Mesodermal cell (in vitro differentiated cells): ENCODE measurements around the gene CRELD2.
A peak's percentile ranks its signal among the peaks of the same experiment; 100 is the strongest.

Experiments used
- H3K27ac ChIP-seq: 2 replicates; pipeline ENCODE4 v1.7.0; 2013; ENCODE audit warnings: mild to moderate bottlenecking, low read depth, low read length, moderate library complexity; ENCODE audit not compliant: severe bottlenecking
- H3K36me3 ChIP-seq: 2 replicates; pipeline ENCODE4 v1.7.1; 2013; ENCODE audit warnings: mild to moderate bottlenecking, low read length, moderate library complexity; ENCODE audit not compliant: control insufficient read depth, insufficient read depth
- H3K4me1 ChIP-seq: one replicate; pipeline ENCODE4 v1.7.1; 2013; ENCODE audit warnings: mild to moderate bottlenecking, low read length; ENCODE audit not compliant: insufficient read depth, control insufficient read depth, poor library complexity, severe bottlenecking
- H3K4me3 ChIP-seq: 2 replicates; pipeline ENCODE4 v1.7.0; 2013; ENCODE audit warnings: low read length, control low read depth, mild to moderate bottlenecking; ENCODE audit not compliant: insufficient read depth, poor library complexity, severe bottlenecking; ENCODE audit errors: extremely low read depth
- H3K9me3 ChIP-seq: 2 replicates; pipeline ENCODE4 v1.7.1; 2013; ENCODE audit warnings: mild to moderate bottlenecking, low read length, moderate library complexity; ENCODE audit not compliant: control insufficient read depth
- WGBS, 2 experiments: methylation state at CpG; one replicate each; pipeline ENCODE4 v1.1.5; 2013; ENCODE audit warnings: missing lambda C conversion rate in 2 of 2; ENCODE audit not compliant: insufficient coverage in 2 of 2; 5-methylcytosine and 5-hydroxymethylcytosine counted together

CRELD2 gene

DNA sequence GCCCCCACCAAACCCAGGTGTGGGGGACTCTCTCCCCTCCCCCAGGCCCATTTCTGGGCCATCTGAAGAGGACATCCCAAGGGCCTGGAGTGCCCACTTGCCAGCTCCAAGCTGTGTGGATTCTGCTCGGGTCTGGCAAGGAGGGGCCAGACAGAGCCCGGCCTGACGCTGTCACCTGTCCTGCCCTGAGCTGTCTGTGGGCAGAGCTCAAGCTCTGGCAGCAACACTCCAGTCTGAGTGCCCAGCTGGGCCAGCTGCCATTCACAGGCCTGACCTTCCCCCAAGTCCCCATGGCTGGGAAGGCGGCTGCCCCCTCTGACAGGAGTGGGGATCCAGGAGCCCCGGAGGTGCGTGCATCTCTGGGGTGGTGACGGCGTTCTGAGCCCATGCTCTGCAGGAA is 35.9 kb downstream of the CRELD2 start:
- Histone ChIP-seq H3K9me3 (no peaks in the 10 kb centered on the region), H3K4me3 (no peak overlapping the region), H3K27ac (no peak overlapping the region), H3K36me3 (no peaks in the 10 kb centered on the region), H3K4me1 (peaks cover 47% of the 10 kb centered on the region)
- WGBS, 2 experiments: 88 to 97% methylated on average over 7 to 8 of the region's 8 CpGs

DNA sequence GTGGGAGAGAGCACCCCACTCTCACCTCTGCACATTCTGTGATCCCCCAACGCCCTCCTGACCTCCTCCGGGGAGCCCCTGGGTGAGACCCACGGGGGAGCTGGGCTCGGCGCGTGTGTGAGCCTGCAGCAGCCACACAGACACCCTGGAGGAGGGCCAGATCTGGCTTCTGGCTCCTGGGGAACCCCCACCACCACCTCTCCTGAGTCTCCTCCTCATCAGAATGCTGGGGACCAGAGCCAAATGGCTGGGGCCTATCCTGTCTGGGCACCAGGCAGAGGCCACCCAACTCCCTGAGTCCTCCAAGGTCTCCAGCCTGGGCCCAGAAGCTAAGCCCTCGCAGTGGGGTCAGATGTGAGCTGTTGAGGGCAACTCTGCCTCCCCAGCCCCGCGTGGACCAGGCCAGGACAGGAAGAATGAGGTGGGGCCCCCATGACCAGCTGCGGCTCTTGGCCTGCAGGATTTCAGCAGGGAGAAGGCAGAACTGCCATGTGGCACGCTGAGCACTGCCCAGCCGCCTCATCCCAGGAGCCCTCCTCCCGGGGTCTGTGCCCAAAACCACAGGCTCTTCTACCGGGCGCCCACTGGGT is 36.7 kb downstream of the CRELD2 start:
- Histone ChIP-seq H3K27ac (no peak overlapping the region), H3K4me1 (peaks cover 47% of the 10 kb centered on the region), H3K4me3 (no peak overlapping the region), H3K9me3 (no peaks in the 10 kb centered on the region), H3K36me3 (no peaks in the 10 kb centered on the region)
- 92 to 93% methylated on average over 12 to 15 of the region's 15 CpGs for WGBS, 2 experiments

- no peaks in the 10 kb centered on the region for H3K36me3 ChIP-seq
- H3K4me3 ChIP-seq: no peak overlapping the region
- no peak overlapping the region for H3K27ac ChIP-seq
- 95 to 96% methylated on average over 14 to 21 of the region's 22 CpGs for WGBS, 2 experiments
- no peaks in the 10 kb centered on the region for H3K9me3 ChIP-seq
- peaks cover 45% of the 10 kb centered on the region for H3K4me1 ChIP-seq
Measured at GRCh38 chr22:49955581-49956417, 37.4 kb downstream of the CRELD2 start.

DNA sequence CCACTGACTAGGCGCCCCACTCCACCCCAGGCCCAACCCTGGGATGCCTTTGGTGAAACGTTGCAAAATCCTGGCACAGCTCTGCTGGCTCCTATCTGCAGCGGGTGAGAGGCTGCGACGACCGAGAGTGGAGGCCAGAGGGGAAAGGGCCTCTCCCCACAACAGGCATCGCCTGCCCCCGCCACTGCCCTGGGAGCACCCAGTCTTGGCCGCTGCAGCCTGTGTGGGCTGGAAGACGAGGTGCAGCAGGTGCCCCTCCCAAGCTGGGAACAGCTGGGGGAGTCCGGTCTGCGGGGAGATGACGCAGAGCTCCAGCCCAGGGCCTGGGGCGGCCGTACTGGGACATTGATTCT is 38.0 kb downstream of the CRELD2 start:
- no peaks in the 10 kb centered on the region for H3K36me3 ChIP-seq
- peaks cover 39% of the 10 kb centered on the region for H3K4me1 ChIP-seq
- no peak overlapping the region for H3K4me3 ChIP-seq
- WGBS, 2 experiments: 88 to 96% methylated on average over 14 to 15 of the region's 15 CpGs
- H3K27ac ChIP-seq: no peak overlapping the region
- no peaks in the 10 kb centered on the region for H3K9me3 ChIP-seq

DNA sequence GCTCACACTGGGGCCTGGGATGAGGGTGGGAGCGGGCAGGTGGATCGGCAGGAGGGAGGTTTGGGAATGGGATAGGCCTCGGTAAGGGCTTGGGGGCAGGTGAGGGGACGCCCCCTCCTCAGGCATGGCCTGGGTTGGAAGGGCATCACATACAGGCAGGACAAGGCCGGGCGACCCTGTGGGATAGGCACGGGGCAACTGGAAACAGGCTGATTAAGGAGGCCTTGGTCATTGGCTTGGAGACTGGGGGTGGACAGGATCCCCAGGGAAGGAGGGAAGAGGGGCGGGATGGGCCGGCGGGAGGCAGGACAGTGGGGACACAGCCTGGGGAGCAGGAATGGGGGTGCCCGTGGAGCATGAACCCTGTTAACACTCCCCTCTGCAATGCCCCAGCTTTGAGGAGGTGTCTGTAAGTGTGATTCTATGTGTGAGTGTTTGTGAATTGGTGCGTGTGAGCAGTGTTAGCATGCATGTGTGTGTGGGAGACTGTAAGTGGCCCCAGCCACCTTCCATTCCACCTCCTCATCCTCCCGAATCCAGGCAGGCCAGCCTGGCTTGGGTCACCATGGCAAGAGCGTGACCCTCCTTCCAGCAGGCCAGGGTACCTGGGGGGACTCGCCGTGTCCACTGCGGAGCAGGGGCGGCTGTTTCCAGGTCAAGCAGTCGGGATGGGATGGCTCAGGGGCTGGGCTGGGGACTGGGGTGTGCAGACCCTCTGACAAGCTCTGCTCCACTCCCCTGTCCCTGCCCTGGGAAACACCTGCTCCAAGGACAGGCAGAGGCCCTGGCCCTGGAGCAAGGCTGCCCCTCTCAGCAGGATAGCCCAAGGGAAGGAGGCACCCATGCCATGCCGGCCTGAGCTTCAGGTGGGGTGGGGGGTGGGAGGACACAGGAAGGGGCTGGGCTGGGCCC is 38.7 kb downstream of the CRELD2 start:
- H3K4me3 ChIP-seq: no peak overlapping the region
- no peak overlapping the region for H3K27ac ChIP-seq
- 89 to 100% methylated on average over 7 to 16 of the region's 20 CpGs for WGBS, 2 experiments
- H3K4me1 ChIP-seq: peaks cover 31% of the 10 kb centered on the region
- no peaks in the 10 kb centered on the region for H3K36me3 ChIP-seq
- H3K9me3 ChIP-seq: no peaks in the 10 kb centered on the region

- Histone ChIP-seq H3K4me3 (no peak overlapping the region), H3K36me3 (peaks cover 4% of the 10 kb centered on the region), H3K27ac (no peak overlapping the region), H3K9me3 (no peaks in the 10 kb centered on the region), H3K4me1 (peaks cover 30% of the 10 kb centered on the region)
- WGBS, 2 experiments: 92 to 93% methylated on average over 10 to 11 of the region's 12 CpGs
Measured at GRCh38 chr22:49957826-49958365, 39.5 kb downstream of the CRELD2 start.

DNA sequence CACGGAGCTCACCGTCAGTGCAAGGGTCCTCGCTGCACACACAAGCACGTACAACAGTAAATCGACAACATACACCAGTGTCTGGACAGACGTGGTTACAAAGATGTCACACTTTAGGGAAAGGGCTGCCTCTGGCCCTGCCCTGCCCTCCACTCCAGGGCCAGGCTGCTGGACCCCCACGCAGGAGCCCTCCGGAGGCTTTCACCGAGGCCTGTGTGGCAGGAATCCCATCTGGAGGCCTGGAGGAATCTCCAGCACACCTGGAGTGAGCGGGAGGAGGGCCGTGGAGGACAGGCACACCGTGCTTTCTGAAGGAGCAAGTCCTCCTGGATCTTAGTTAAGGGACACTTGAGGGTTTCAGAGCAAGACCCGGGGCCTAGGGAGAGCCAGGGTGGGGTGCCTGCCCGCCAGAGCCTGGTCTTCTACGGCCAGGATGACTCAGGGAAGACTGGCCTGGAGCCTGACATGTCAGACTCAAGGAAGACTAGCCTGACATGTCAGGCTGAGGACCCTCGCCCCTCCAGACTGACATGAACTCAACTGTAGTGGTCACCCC is 40.0 kb downstream of the CRELD2 start:
- H3K4me3 ChIP-seq: no peak overlapping the region
- 90 to 93% methylated on average over 16 of the region's 16 CpGs for WGBS, 2 experiments
- H3K27ac ChIP-seq: no peak overlapping the region
- peaks cover 10% of the 10 kb centered on the region for H3K36me3 ChIP-seq
- no peaks in the 10 kb centered on the region for H3K9me3 ChIP-seq
- H3K4me1 ChIP-seq: peaks cover 30% of the 10 kb centered on the region

GRCh38 chr22:49958931-49959781 is 40.7 kb downstream of the CRELD2 start:
- 87 to 92% methylated on average over 21 to 24 of the region's 29 CpGs for WGBS, 2 experiments
- H3K4me1 ChIP-seq: peaks cover 25% of the 10 kb centered on the region

GRCh38 chr22:49959782-49960158 is 41.3 kb downstream of the CRELD2 start:
- WGBS, 2 experiments: 18 to 19% methylated on average over 21 of the region's 21 CpGs
- Histone ChIP-seq H3K4me3 (peak overlapping the region; percentile 45), H3K4me1 (peaks cover 19% of the 10 kb centered on the region), H3K27ac (peak overlapping the region; percentile 91), H3K36me3 (peaks cover 23% of the 10 kb centered on the region), H3K9me3 (no peaks in the 10 kb centered on the region)

More at GRCh38 chr22:49958931-49959781, 40.7 kb downstream of the CRELD2 start:
- Histone ChIP-seq H3K9me3 (no peaks in the 10 kb centered on the region), H3K36me3 (peaks cover 17% of the 10 kb centered on the region), H3K27ac (no peak overlapping the region), H3K4me3 (peak overlapping the region; percentile 45)
